ENCODE results near the gene AUH. TPM values are rescaled to one million over a fixed set of nuclear protein-coding genes. Genes with fewer than 3 reads are reported as not detected.

The AUH gene
- total RNA-seq, 1 donor from 2014 or later: 8.8 TPM

DNA sequence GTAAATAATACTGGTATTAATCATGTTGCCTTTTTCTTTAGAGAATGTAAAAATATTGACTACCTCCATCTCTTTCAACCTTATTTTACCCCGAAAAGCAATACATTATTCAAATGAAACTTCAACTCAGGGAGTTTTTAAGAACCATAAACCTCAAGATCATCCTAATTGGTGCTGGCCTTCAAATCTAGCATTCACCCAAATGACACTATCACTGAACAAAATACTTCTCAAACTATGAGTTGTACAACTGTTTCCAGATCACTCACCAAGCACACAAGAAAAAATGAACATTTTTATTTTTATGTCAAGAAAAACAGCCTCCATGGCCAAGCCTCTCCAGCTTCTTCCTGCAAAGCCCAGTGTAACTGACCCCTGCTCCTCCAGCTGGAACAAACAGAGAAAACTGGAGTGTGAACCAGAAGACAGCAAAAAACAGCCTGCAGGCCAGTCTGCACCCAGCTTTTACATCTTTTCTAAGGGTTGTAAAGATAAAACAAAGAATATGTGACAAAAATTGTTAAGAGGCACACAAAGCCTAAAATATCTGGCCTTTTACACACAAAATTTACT lies 21.2 kb downstream of the AUH start:
- Mint-ChIP-seq H3K27me3 (ENCODE audit: low read depth) (no peaks in the 10 kb centered on the region), H3K9me3 (ENCODE audit: low read depth) (peaks cover 11% of the 10 kb centered on the region), H3K4me3 (ENCODE audit: unreplicated experiment) (no peak overlapping the region), H3K36me3 (ENCODE audit: low read depth) (peaks cover 18% of the 10 kb centered on the region), H3K4me1 (ENCODE audit: low read depth) (peaks cover 7% of the 10 kb centered on the region), H3K27ac (ENCODE audit: unreplicated experiment) (no peak overlapping the region)
- DNase-seq (ENCODE audit: low spot score): no peak
- TF ChIP-seq CTCF (IDR thresholded peaks at IDR 0.05): no peak

- no peak for DNase-seq (ENCODE audit: low spot score)
- H3K27ac Mint-ChIP-seq (ENCODE audit: unreplicated experiment): no peak overlapping the region
- H3K36me3 Mint-ChIP-seq (ENCODE audit: low read depth): peaks cover 18% of the 10 kb centered on the region
- no peaks in the 10 kb centered on the region for H3K27me3 Mint-ChIP-seq (ENCODE audit: low read depth)
- peaks cover 11% of the 10 kb centered on the region for H3K9me3 Mint-ChIP-seq (ENCODE audit: low read depth)
- H3K4me3 Mint-ChIP-seq (ENCODE audit: unreplicated experiment): no peak overlapping the region
- peaks cover 10% of the 10 kb centered on the region for H3K4me1 Mint-ChIP-seq (ENCODE audit: low read depth)
- TF ChIP-seq CTCF (IDR thresholded peaks at IDR 0.05): no peak
Observed at GRCh38 chr9:91338681-91339080, 23.0 kb downstream of the AUH start.

DNA sequence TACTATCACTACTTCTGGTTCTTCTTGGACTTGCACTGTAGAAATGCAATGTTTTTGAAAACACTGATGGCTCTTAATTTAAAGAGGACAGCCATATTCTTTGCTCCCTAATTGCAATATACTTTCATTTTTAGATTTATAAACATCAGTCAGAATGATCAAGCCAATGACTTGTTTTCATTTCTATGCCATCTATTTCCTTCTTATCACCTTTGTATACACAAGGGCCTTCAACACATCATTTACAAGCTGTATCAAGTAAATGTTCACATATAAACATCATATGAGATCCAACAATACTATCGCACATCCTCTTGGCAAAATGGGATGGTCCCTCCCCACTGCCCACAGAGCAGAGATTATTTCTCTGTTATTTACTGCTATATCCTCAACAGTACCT lies 24.9 kb downstream of the AUH start:
- no peak for TF ChIP-seq CTCF (IDR thresholded peaks at IDR 0.05)
- no peak for DNase-seq (ENCODE audit: low spot score)
- H3K27ac Mint-ChIP-seq (ENCODE audit: unreplicated experiment): no peak overlapping the region
- H3K36me3 Mint-ChIP-seq (ENCODE audit: low read depth): peaks cover 8% of the 10 kb centered on the region
- peaks cover 10% of the 10 kb centered on the region for H3K4me1 Mint-ChIP-seq (ENCODE audit: low read depth)
- peaks cover 3% of the 10 kb centered on the region for H3K9me3 Mint-ChIP-seq (ENCODE audit: low read depth)
- H3K4me3 Mint-ChIP-seq (ENCODE audit: unreplicated experiment): no peak overlapping the region
- H3K27me3 Mint-ChIP-seq (ENCODE audit: low read depth): no peaks in the 10 kb centered on the region

DNA sequence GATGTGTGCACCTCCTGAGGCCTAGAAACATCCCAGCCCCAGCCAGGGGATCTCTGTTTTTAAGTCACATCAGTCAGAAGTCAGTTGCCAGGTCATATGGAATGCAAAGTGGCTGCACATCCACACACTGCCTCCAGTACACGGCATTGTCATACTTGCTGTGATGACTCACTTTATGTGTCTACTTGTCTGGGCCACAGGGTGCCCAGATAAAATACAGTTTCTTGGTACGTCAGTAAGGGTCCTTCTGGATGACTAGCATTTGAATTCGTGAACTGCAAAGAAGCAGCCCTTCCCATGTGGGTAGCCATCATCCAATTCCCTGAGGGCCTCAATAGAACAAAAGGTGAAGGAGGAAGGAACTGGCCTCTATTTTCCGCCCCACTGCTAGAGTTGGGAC lies 27.7 kb downstream of the AUH start:
- H3K27me3 Mint-ChIP-seq (ENCODE audit: low read depth): no peaks in the 10 kb centered on the region
- H3K4me1 Mint-ChIP-seq (ENCODE audit: low read depth): peaks cover 5% of the 10 kb centered on the region
- peaks cover 14% of the 10 kb centered on the region for H3K9me3 Mint-ChIP-seq (ENCODE audit: low read depth)
- TF ChIP-seq CTCF (IDR thresholded peaks at IDR 0.05): no peak
- no peak overlapping the region for H3K4me3 Mint-ChIP-seq (ENCODE audit: unreplicated experiment)
- H3K27ac Mint-ChIP-seq (ENCODE audit: unreplicated experiment): no peak overlapping the region
- DNase-seq (ENCODE audit: low spot score): no peak
- H3K36me3 Mint-ChIP-seq (ENCODE audit: low read depth): peaks cover 5% of the 10 kb centered on the region

DNA sequence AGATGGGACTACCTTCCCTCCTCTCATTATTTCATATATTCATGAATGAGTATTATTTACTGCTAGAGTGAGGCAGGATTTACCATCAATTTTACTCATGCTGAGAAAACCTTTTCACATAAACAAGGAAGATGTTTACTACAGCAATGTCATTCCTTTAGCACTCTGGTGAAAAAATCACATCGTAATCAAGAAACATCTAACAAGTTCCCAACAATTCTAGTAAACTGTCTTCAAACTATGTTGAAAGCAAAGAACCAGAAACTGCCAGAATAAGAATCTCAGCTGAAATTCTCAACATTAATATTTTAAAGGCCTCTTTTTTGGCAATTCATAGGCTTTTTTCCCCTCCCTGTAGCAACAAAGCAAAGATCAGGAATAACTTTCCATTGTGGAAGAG lies 28.2 kb downstream of the AUH start:
- peaks cover 9% of the 10 kb centered on the region for H3K4me1 Mint-ChIP-seq (ENCODE audit: low read depth)
- no peak for TF ChIP-seq CTCF (IDR thresholded peaks at IDR 0.05)
- H3K27ac Mint-ChIP-seq (ENCODE audit: unreplicated experiment): no peak overlapping the region
- H3K27me3 Mint-ChIP-seq (ENCODE audit: low read depth): no peaks in the 10 kb centered on the region
- H3K36me3 Mint-ChIP-seq (ENCODE audit: low read depth): peaks cover 5% of the 10 kb centered on the region
- H3K9me3 Mint-ChIP-seq (ENCODE audit: low read depth): peaks cover 14% of the 10 kb centered on the region
- no peak overlapping the region for H3K4me3 Mint-ChIP-seq (ENCODE audit: unreplicated experiment)
- DNase-seq (ENCODE audit: low spot score): no peak
